Ishikawa (cell line): ENCODE results near the gene GGNBP2.

Experiments used
- CEBPB ChIP-seq: IDR thresholded peaks from 2 replicates; pipeline ENCODE4 v1.6.1; 2012
- CREB1 ChIP-seq: IDR thresholded peaks from 2 replicates; pipeline ENCODE4 v1.6.1; 2012; ENCODE audit warnings: low read depth
- EGR1 ChIP-seq: IDR thresholded peaks from 2 replicates; pipeline ENCODE4 v1.6.1; 2012
- EP300 ChIP-seq: IDR thresholded peaks from 2 replicates; pipeline ENCODE4 v1.6.1; 2012; ENCODE audit warnings: borderline replicate concordance
- FOXM1 ChIP-seq: IDR thresholded peaks from 2 replicates; pipeline ENCODE4 v1.6.1; 2012; ENCODE audit warnings: low read depth, borderline replicate concordance
- MAX ChIP-seq: IDR thresholded peaks from 2 replicates; pipeline ENCODE4 v1.6.1; 2012
- NFIC ChIP-seq: IDR thresholded peaks from 2 replicates; pipeline ENCODE4 v1.6.1; 2012
- RAD21 ChIP-seq: IDR thresholded peaks from 2 replicates; pipeline ENCODE4 v1.6.1; 2012; ENCODE audit warnings: low read depth
- REST ChIP-seq: IDR thresholded peaks from 2 replicates; pipeline ENCODE4 v1.6.1; 2012; ENCODE audit warnings: low read depth, mild to moderate bottlenecking
- TAF1 ChIP-seq: IDR thresholded peaks from 2 replicates; pipeline ENCODE4 v1.6.1; 2012; ENCODE audit warnings: low read depth, mild to moderate bottlenecking
- TCF12 ChIP-seq: IDR thresholded peaks from 2 replicates; pipeline ENCODE4 v1.6.1; 2012; ENCODE audit warnings: low read depth
- USF1 ChIP-seq: IDR thresholded peaks from 2 replicates; pipeline ENCODE4 v1.6.1; 2012
- YY1 ChIP-seq: IDR thresholded peaks from 2 replicates; pipeline ENCODE4 v1.6.1; 2012; ENCODE audit warnings: low read depth
- ZBTB7A ChIP-seq: IDR thresholded peaks from 2 replicates; pipeline ENCODE4 v1.6.1; 2012; ENCODE audit warnings: low read depth

GRCh38 chr17:36612323-36612722, 67.6 kb downstream of the GGNBP2 start:
- TF ChIP-seq TAF1 = no peak
- no peak for TF ChIP-seq RAD21
- TF ChIP-seq REST = no peak
- no peak for TF ChIP-seq USF1
- TF ChIP-seq EP300 = no peak
- no peak for TF ChIP-seq FOXM1
- TF ChIP-seq CREB1 = no peak
- no peak for TF ChIP-seq MAX
- TF ChIP-seq CEBPB = no peak
- no peak for TF ChIP-seq YY1
- TF ChIP-seq ZBTB7A = no peak
- no peak for TF ChIP-seq TCF12
- no peak for TF ChIP-seq NFIC
- no peak for TF ChIP-seq EGR1
